HG03039 (cell line): Measurements from ENCODE around the gene ADGRL1.
"Not testable (repeated sequence)": the region's sequence is repeated elsewhere in the genome, so short reads cannot be mapped to it uniquely, and the experiment has no call there.

Experiments
- ATAC-seq: cut with Tn5 transposase; IDR thresholded peaks from one replicate; pipeline ENCODE4 v1.9.1; 2021; ENCODE audit warnings: mild to moderate bottlenecking, moderate library complexity; ENCODE audit not compliant: unreplicated experiment

Gene ADGRL1

DNA sequence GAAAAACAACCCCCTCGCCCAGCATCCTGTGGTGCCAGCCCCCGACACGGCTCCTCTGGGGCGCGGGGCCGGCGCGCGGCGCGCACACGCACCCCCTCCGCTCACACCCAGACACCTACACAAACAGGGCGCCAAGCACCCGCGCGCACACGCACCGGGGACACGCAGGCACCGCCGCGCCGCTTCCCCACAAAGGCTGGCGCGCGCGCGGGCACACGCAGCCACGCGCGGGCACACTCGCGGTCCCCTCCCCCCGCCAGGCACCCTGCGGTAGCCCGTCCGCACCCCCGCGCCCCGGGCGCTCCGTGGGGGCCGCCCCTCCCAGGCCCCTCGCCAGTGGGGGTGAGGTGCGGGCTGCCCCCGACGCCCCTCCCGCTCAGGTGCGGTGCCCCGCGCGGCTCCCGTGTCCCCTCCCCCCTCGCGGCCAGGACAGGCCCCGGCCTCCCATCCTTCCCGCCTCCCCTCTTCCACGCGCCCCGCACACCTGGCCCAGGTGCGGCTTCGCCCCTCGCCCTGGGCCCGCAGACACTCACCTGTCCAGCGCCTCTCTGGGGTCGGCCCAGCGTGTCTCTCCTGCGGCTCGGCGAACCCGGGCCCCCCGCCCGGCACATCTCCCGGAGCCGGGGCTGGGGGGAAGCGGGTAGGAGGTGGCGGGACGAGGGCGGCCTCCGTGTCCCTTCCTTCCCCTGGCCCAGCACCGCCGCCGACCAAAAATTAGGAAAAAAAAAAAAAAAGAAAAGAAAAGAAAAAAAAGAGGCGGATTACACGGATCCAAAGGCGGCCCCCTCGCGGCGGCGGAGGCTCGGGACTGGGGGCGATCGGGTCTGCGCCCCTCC lies at the start of gene ADGRL1:
TSS of gene ADGRL1 (minus strand) at position 718 of the 836 bp plus-strand sequence. CDS start 22,567 bp downstream, outside the sequence.
- not testable (repeated sequence) for ATAC-seq

DNA sequence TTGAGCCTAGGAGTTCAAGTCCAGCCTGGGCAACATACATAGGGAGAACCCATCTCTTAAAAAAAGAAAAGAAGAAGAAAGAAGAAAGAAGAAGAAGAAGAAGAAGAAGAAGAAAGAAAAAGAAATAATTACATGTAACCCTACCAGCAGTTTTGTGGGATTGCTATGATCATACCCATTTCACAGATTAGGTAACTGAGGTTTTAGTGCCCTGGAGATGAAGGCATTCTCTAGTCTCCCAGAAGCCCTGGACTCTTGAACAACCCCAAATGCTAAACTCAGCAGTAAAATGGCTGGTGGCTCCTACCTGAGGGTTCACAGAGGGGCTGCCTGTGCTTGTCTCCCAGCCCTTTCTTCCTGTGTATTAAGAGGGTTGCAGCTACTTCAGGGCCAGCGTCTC lies 49.3 kb upstream of the ADGRL1 start:
- not testable (repeated sequence) for ATAC-seq

DNA sequence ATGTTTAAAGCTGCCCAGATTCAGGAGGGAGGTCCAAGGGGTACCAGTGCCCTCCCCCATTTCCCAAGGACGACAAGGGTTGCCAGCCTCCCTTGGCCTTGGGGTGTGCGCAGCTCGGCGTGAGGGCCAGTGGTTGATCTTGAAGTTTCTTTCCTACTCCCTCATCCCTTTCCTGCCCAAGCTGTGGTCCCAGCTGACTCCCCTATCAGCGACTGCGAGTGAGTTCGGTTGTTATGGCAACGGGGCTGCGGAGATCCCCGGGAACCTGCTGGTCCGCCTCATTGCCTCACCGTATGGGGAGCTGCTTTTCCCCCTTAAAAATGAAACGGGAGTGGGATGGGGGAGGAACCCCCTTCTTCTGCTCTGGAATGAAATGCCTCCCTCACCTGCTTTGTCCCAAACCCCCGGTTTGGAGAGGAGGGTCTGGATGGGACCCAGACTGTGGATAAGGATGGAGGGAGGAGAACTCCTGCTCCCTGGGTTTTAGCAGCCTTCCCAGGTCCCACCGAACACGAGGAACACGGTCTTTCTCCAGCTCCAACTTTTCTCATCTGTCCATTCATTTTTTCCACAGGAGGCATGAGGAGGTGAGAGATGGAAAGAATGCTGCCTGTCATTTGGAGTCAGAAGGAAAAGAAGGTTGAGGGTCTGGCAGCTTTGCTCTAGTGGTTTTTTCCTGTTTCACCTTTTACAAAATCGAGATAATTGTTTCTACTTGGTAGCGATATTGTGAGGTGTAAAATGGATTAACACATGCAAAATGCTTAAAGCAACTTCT lies 48.0 kb upstream of the ADGRL1 start:
- not testable (repeated sequence) for ATAC-seq

DNA sequence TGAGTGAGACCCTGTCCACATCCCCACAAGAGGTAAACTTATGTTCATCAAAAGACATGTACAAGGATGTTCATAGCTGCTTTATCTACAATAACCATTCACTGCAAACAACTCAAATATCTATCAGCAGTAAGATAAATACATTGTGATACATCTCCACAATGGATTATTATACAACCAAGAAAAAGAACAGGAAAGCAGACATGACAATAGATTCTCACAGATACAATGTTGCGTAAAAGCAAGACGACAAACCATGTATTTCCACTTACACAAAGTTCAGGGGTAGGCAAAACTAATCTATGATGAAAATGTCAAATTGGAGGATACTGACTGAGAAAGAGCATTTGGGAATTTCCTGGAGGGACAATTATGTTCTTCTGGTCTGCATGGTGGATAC lies 46.2 kb upstream of the ADGRL1 start:
- not testable (repeated sequence) for ATAC-seq

- ATAC-seq: no peak
Observed at GRCh38 chr19:14250870-14251269, 44.9 kb upstream of the ADGRL1 start.

DNA sequence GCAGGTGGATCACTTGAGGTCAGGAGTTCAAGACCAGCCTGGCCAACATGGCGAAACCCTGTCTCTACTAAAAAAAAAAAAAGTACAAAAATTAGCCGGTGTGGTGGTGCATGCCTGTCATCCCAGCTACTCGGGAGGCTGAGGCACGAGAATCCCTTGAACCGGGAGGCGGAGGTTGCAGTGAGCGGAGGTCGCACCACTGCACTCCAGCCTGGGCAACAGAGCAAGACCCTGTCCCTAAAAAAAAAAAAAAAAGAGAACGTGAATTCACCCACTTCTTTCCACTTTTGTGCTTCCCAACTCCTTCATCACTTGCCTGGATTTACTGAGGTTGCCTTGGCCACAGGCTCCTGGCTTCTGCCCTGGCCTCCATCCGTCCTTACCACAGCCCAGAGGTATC lies 44.3 kb upstream of the ADGRL1 start:
- not testable (repeated sequence) for ATAC-seq

GRCh38 chr19:14249891-14250290 lies 43.9 kb upstream of the ADGRL1 start:
- ATAC-seq: not testable (repeated sequence)

GRCh38 chr19:14249012-14249754 lies 43.2 kb upstream of the ADGRL1 start:
- not testable (repeated sequence) for ATAC-seq

DNA sequence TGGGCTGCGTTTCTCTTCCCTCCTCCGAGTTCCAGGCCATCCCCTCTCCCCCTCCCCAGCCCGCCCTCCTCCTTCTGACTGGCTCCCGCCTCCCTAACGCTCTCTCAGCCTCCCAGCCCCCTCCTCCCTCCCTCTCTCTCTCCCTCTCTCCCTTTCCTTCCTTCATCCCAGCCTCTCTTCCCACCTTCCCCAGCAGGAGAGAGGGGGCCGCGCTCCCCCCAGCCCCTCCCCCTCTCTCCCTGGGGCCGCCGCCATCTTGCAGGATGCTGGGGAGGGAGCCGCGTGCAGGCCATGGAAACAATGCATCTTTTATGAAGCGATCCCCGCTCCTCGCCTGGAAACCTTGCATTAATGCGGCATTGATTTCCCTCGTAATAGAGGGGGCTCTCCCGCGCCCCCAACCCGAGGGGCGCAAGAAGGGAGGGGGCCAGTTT lies 42.6 kb upstream of the ADGRL1 start:
- no peak for ATAC-seq

DNA sequence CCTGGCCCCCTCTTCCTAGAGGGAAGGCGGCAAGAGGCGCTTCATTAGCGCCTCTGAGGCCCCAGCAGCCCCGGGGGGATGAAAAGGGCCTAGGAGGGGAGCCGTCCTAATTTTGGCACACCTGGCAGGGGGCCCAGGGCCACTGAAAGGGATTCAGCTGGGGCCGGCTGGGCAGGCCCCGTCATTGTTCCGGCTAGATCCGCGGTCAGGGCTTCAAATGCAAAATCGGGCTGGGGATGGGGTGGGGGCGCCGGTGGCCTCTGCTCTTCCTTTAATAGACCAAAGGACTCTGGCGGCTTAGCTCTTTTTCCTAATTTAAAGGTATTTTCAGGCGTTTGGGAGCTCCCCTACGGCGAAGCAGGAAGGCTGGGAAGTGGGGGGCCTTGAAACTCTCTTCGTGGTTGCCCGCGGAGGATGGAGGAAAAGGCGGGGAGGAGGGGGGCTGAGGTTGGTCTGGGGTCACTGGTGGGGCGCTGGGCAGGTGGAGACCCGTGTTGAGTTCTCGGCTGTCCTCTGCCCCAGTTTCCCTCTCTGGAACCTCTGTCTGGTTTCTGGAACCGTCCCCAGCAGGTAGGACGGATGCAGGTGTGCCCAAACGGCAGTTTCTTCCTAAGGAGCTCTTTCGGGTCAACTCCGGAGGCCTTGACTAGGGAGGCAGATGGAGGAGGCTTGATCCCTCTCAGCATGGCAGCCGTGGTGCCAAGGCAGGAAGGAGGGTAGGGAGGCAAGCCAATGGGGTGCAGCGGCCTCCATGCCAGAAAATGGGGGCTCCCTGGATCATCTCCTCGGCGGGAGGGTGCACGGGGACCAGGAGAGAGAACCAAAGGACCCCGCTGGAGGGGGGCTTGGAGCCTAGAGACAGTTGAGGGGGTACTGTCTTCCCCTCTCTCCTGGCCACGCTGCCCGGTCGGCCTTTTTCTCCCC lies 41.8 kb upstream of the ADGRL1 start:
- ATAC-seq: not testable (repeated sequence)

GRCh38 chr19:14247205-14247547 lies 41.2 kb upstream of the ADGRL1 start:
- ATAC-seq: not testable (repeated sequence)

DNA sequence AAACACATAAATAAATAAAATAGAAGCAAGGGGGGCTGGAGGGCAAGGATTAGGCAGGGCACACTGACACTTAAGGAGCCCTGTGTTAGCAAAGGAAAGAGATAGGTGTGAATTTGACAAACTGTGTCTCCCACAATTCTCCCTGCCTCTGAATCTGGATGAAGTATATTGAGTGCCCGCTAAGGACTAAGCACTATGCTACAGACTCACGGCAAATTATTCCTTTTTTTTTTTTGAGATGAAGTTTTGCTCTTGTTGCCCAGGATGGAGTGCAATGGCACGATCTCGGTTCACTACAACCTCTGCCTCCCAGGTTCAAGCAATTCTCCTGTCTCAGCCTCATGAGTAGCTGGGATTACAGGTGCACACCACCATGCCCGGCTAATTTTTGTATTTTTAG lies 38.4 kb upstream of the ADGRL1 start:
- ATAC-seq: not testable (repeated sequence)

DNA sequence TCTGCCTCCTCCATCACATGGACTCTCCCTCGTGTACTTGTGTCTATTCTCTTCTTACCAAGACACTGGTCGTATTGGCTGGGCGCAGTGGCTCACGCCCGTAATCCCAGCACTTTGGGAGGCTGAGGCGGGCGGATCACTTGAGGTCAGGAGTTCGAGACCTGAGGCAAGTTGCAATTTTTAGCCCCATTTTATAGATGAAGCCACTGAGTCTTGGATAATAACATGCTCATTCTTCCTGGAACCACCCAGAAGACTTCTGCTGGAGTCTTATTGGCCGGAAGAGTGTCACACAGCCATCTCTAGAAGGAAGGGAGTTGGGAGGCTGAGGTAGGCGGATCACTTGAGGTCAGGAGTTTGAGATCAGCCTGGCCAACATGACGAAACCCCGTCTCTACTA lies 37.7 kb upstream of the ADGRL1 start:
- not testable (repeated sequence) for ATAC-seq

- no peak for ATAC-seq
Observed at GRCh38 chr19:14237014-14237941, 31.3 kb upstream of the ADGRL1 start.

DNA sequence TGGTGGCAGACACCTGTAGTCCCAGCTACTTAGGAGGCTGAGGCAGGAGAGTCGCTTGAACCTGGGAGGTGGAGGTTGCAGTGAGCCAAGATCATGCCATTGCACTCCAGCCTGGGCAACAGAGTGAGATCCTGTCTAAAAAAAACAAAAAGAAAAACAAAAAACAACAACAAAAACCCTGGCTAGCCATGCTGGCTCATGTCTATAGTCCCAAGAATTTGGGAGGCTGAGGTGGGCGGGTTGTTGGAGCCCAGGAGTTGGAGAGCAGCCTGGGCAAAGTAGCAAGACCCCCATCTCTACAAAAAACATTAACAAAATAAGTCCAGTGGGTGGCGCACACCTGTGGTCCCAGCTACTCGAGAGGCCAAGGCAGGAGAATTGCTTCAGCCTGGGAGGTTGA lies 27.0 kb upstream of the ADGRL1 start:
- not testable (repeated sequence) for ATAC-seq

DNA sequence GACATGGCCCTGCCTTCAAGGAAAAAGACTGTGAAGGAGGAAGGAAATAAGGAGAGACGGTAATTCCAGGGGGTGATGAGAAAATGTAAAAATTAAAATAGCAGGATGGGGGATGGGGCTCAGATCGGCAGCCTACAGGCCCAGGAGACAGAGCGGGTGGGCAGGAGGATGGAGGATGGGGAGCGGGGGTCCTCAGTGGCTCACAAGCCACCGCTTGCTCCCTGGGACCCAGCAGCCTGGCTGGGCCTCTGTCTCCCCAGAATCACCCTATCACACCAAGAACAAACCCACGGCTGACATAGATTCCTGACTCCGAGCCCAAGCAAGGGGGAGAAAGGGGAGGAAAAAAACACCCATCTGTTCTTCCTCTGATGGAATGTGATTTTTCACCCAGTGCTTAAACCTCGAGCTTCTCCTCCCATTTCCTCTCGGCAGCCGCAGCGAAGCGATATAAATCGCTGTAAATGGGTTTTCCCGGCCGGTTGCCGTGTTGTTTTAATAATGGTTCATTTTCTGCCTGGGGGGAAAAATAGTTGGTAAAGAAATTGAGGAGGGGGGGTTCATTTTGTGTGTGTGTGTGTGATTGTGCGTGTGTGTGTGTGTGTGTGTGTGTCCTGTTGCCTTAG lies 22.6 kb upstream of the ADGRL1 start:
- ATAC-seq: not testable (repeated sequence)

GRCh38 chr19:14226498-14226897 lies 20.5 kb upstream of the ADGRL1 start:
- ATAC-seq: not testable (repeated sequence)

DNA sequence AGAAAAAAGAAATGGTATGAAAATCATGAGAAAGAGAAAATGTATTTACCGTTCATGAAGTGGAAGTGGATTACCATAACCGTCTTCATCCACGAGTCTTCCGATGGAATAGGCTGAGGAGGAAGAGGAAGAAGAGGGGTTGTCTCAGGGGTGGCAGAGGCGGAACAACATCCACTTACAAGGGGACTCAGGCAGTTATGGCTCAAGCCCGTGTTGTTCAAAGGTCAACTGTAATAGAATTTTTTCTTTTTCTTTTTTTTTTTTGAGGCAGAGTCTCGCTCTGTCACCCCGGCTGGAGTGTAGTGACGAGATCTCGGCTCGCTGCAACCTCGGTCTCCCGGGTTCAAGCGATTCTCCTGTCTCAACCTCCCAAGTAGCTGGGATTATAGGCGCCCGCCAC lies 16.9 kb upstream of the ADGRL1 start:
- ATAC-seq: no peak

GRCh38 chr19:14221345-14221744 lies 15.4 kb upstream of the ADGRL1 start:
- not testable (repeated sequence) for ATAC-seq
